ENCODE measurements around the gene POLK. TPM values are rescaled to one million over a fixed set of nuclear protein-coding genes. Genes with fewer than 3 reads are reported as not detected.

POLK gene
- total RNA-seq, 2 donors from 2014 or later: 18.8 to 33.5 TPM

GRCh38 chr5:75632321-75632720 is 120.6 kb downstream of the POLK start:
- Histone ChIP-seq H3K27me3 (no peaks in the 10 kb centered on the region), H3K9me3 (no peaks in the 10 kb centered on the region), H3K27ac (no peak overlapping the region), H3K4me3 (no peak overlapping the region), H3K4me1 (no peaks in the 10 kb centered on the region), H3K36me3 (replicated peaks in 1 of 2; ENCODE audit: insufficient read depth in 1 of 2, low read depth in 2 of 2) (no peaks in the 10 kb centered on the region)
- DNase-seq (no peak), ATAC-seq (no peak)
- TF ChIP-seq CTCF (IDR thresholded peaks at IDR 0.05) (no peak), POLR2A (IDR thresholded peaks at IDR 0.05) (no peak)
- intact Hi-C loops (cut with DNase I): no loop called here
- 95 to 100% methylated on average over 1 of the region's 1 CpG for WGBS, 2 donors

- Histone ChIP-seq H3K4me3 (no peak overlapping the region), H3K27ac (no peak overlapping the region), H3K4me1 (no peaks in the 10 kb centered on the region), H3K9me3 (no peaks in the 10 kb centered on the region), H3K36me3 (replicated peaks in 1 of 2; ENCODE audit: insufficient read depth in 1 of 2, low read depth in 2 of 2) (no peaks in the 10 kb centered on the region), H3K27me3 (no peaks in the 10 kb centered on the region)
- intact Hi-C loops (cut with DNase I): no loop called here
- DNase-seq: no peak
- whole genome bisulfite sequencing, 2 donors: 88 to 90% methylated on average over 1 of the region's 1 CpG
- TF ChIP-seq CTCF (IDR thresholded peaks at IDR 0.05) (no peak), POLR2A (IDR thresholded peaks at IDR 0.05) (no peak)
- ATAC-seq: no peak
Measured at GRCh38 chr5:75637949-75638348, 126.3 kb downstream of the POLK start.

- no peak overlapping the region for H3K4me3 ChIP-seq
- intact Hi-C loops (cut with DNase I): no loop called here
- H3K9me3 ChIP-seq: no peaks in the 10 kb centered on the region
- H3K27me3 ChIP-seq: no peaks in the 10 kb centered on the region
- no peaks in the 10 kb centered on the region for H3K36me3 ChIP-seq (replicated peaks in 1 of 2; ENCODE audit: insufficient read depth in 1 of 2, low read depth in 2 of 2)
- H3K27ac ChIP-seq: no peak overlapping the region
- 58 to 67% methylated on average over 3 of the region's 3 CpGs for WGBS, 2 donors
- TF ChIP-seq CTCF (IDR thresholded peaks at IDR 0.05): no peak
- TF ChIP-seq POLR2A (IDR thresholded peaks at IDR 0.05): no peak
- H3K4me1 ChIP-seq: no peaks in the 10 kb centered on the region
- DNase-seq: no peak
- no peak for ATAC-seq
Measured at GRCh38 chr5:75639535-75640311, 128.0 kb downstream of the POLK start.

GRCh38 chr5:75640395-75640794 is 128.7 kb downstream of the POLK start:
- H3K4me1 ChIP-seq: no peaks in the 10 kb centered on the region
- DNase-seq (no peak), ATAC-seq (no peak)
- intact Hi-C loops (cut with DNase I): no loop called here
- no peaks in the 10 kb centered on the region for H3K9me3 ChIP-seq
- H3K36me3 ChIP-seq (replicated peaks in 1 of 2; ENCODE audit: insufficient read depth in 1 of 2, low read depth in 2 of 2): no peaks in the 10 kb centered on the region
- no peak for TF ChIP-seq CTCF (IDR thresholded peaks at IDR 0.05)
- TF ChIP-seq POLR2A (IDR thresholded peaks at IDR 0.05): no peak
- H3K4me3 ChIP-seq: no peak overlapping the region
- H3K27ac ChIP-seq: no peak overlapping the region
- H3K27me3 ChIP-seq: no peaks in the 10 kb centered on the region

- intact Hi-C loops (cut with DNase I): no loop called here
- Histone ChIP-seq H3K27ac (no peak overlapping the region), H3K36me3 (replicated peaks in 1 of 2; ENCODE audit: insufficient read depth in 1 of 2, low read depth in 2 of 2) (no peaks in the 10 kb centered on the region), H3K4me3 (no peak overlapping the region), H3K4me1 (no peaks in the 10 kb centered on the region), H3K27me3 (no peaks in the 10 kb centered on the region), H3K9me3 (no peaks in the 10 kb centered on the region)
- TF ChIP-seq CTCF (IDR thresholded peaks at IDR 0.05) (no peak), POLR2A (IDR thresholded peaks at IDR 0.05) (no peak)
- ATAC-seq (no peak), DNase-seq (no peak)
- WGBS, 2 donors: 80 to 90% methylated on average over 2 of the region's 2 CpGs
Measured at GRCh38 chr5:75640826-75641225, 129.1 kb downstream of the POLK start.

Data from body of pancreas (tissue), 4 donors.